ENCODE data around the gene GPBP1.

DNA sequence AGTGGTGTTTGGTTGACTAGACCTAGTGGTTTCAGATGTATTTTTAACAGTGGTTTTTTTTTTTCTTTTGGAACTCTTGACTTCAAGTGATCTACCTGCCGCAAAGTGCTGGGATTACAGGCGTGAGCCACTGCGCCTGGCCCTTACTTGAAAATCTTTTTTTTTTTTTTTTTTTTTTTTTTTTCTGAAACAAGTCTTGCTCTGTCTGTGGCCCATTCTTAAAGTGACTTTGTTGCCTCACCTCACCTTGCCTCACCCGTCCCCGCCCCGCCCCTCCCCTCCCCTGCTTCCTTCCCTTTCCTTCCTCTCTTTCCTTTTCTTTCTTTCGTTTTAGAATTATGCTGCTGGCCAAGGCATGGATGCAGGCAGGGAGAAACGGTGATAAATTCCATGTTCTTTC is 26.0 kb downstream of the GPBP1 start:
- TF ChIP-seq POLR2AphosphoS5 (IDR thresholded peaks at IDR 0.05; ENCODE audit: low read depth, low read length), result no peak
- TF ChIP-seq, protein P1, sequence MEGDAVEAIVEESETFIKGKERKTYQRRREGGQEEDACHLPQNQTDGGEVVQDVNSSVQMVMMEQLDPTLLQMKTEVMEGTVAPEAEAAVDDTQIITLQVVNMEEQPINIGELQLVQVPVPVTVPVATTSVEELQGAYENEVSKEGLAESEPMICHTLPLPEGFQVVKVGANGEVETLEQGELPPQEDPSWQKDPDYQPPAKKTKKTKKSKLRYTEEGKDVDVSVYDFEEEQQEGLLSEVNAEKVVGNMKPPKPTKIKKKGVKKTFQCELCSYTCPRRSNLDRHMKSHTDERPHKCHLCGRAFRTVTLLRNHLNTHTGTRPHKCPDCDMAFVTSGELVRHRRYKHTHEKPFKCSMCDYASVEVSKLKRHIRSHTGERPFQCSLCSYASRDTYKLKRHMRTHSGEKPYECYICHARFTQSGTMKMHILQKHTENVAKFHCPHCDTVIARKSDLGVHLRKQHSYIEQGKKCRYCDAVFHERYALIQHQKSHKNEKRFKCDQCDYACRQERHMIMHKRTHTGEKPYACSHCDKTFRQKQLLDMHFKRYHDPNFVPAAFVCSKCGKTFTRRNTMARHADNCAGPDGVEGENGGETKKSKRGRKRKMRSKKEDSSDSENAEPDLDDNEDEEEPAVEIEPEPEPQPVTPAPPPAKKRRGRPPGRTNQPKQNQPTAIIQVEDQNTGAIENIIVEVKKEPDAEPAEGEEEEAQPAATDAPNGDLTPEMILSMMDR (IDR thresholded peaks at IDR 0.05), result no peak
- TF ChIP-seq RFX5 (IDR thresholded peaks at IDR 0.05; ENCODE audit: low read length), result no peak
- no peak for TF ChIP-seq JUND (IDR thresholded peaks at IDR 0.05)
- no peak for TF ChIP-seq RAD21 (IDR thresholded peaks at IDR 0.05; ENCODE audit: low read length)
- TF ChIP-seq TAF1 (IDR thresholded peaks at IDR 0.05; ENCODE audit: borderline replicate concordance, low read depth, low read length), result no peak
